Fibroblast of lung (primary cell): Measurements from ENCODE around the gene ENTPD6.

Experiments
- CTCF ChIP-seq, 2 donors: IDR thresholded peaks in 1 of 2; conservative IDR thresholded peaks in 1 of 2; 1 replicate in 1 of 2; 2 replicates in 1 of 2; pipeline ENCODE4 v1.5.1; 2011 to 2012; ENCODE audit warnings: low read length in 2 of 2, control low read depth in 1 of 2, inconsistent platforms in 1 of 2, low read depth in 1 of 2, mild to moderate bottlenecking in 1 of 2
- EZH2 ChIP-seq: IDR thresholded peaks from 2 replicates; pipeline ENCODE4 v1.5.1; 2012; ENCODE audit warnings: low read length, control low read depth, mild to moderate bottlenecking; ENCODE audit errors: missing control alignments

- TF ChIP-seq EZH2 (no peak), CTCF (conservative IDR thresholded peaks at IDR 0.05 in 1 of 2, IDR thresholded peaks at IDR 0.05 in 1 of 2; ENCODE audit: low read depth in 1 of 2, low read length in 2 of 2) (no peak)
Measured at GRCh38 chr20:25177890-25178321, 17.6 kb upstream of the ENTPD6 start.
